ENCODE data around the gene TPRN.

The TPRN gene

DNA sequence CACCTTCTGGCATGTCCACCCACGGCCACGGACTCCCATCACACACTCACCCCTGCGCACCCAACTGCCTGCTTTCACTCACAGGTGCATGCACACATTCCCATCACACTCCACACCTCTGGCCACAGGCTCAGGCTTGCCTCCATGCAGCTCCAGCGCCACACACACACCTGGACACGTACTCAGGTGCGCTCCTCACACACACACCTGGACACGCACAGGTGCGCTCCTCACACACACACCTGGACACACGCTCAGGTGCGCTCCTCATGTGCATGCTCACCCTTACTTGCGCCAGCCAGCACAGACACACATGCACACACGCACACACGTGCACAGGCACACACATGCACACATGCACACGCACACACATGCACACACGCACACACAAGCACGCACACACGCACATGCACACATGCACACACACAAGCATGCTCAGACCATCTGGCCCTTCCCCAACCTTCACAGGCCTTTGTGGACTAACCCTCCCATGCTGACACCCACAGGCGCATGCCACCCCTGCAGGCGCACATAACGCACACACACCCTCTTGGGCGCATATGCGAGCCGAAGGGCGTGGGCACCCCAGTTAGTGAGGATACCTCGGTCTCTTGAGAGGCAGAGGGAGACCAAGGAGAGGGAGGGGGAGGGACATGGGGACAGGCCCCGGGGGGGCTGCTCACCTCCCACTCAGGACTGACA is 53.3 kb downstream of the TPRN start:
- DNase-seq (ENCODE audit: low read depth, low spot score): no peak
- Histone ChIP-seq H3K4me1 (ENCODE audit: insufficient read depth, insufficient read length) (peaks cover 14% of the 10 kb centered on the region), H3K4me3 (ENCODE audit: insufficient read length, low read depth) (no peak overlapping the region), H3K36me3 (ENCODE audit: insufficient read depth, insufficient read length, low read length) (no peaks in the 10 kb centered on the region), H3K27me3 (ENCODE audit: insufficient read depth, insufficient read length) (peaks cover 17% of the 10 kb centered on the region), H3K9me3 (ENCODE audit: insufficient read depth, low read length) (no peaks in the 10 kb centered on the region), H3K9ac (ENCODE audit: insufficient read length, low read depth) (no peak overlapping the region)
- TF ChIP-seq YY1 (IDR thresholded peaks at IDR 0.05; ENCODE audit: insufficient read depth, insufficient read length) (no peak), ZNF274 (IDR thresholded peaks at IDR 0.05; ENCODE audit: low read depth, low read length) (no peak), SUZ12 (IDR thresholded peaks at IDR 0.05; ENCODE audit: extremely low read depth, insufficient read depth, insufficient read length) (no peak)

DNA sequence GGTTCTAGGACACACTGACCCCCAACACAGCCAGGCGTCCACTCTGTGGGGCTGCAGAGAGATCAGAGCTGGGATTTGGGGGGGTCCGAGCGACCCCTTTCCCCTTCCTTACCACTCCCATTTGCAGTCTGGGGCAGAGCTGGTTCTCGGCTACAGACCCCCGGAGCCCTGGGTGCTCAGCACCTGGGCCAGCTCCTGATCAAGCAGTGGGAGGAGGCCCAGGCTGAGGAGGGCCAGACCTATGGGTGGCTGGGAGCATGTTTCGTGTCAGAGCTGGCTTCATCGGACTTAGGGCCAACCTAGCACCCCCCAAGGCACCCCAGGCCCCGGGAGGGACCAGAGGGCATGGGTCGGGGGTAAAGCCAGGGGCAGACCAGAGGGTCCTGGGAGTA is 54.0 kb downstream of the TPRN start:
- TF ChIP-seq YY1 (IDR thresholded peaks at IDR 0.05; ENCODE audit: insufficient read depth, insufficient read length): no peak
- no peak for TF ChIP-seq ZNF274 (IDR thresholded peaks at IDR 0.05; ENCODE audit: low read depth, low read length)
- TF ChIP-seq SUZ12 (IDR thresholded peaks at IDR 0.05; ENCODE audit: extremely low read depth, insufficient read depth, insufficient read length): no peak

DNA sequence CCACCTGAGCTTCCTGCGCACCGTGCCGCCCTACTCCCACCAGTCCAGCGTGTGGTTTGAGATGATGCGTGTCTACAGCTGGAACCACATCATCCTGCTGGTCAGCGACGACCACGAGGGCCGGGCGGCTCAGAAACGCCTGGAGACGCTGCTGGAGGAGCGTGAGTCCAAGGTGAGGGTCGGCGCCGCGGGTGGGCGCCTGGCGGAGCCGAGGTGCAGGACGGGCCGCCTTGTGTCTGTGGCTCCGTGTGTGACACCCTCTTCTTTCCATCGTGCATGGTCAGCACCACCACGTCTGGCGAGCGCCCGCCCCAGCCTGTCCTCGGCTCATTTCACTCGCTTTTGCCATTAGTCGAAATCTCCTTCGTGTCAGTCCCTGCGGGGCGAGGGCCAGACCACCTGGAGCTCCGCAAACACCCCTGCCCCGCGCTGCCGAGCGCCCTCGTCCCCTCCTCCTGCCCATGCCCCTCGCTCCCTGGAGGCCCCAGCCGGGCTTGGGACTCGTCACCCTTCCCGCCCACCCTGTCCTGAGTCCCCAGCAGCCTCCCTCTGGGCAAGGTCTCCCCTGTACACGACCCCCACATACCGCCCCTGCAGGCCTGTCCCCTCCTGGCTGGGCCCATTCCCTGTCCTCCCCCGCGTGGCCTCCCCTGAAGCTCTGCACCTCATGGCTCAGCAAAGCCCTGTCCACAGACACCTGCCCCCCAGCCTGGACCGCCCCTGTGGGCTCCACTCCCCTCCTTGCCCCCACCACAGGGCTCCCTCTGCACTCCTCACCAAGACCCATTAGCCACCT is 54.6 kb downstream of the TPRN start:
- H3K4me3 ChIP-seq (ENCODE audit: insufficient read length, low read depth): no peak overlapping the region
- no peak for DNase-seq (ENCODE audit: low read depth, low spot score)
- H3K4me1 ChIP-seq (ENCODE audit: insufficient read depth, insufficient read length): peaks cover 14% of the 10 kb centered on the region
- no peak for TF ChIP-seq ZNF274 (IDR thresholded peaks at IDR 0.05; ENCODE audit: low read depth, low read length)
- TF ChIP-seq YY1 (IDR thresholded peaks at IDR 0.05; ENCODE audit: insufficient read depth, insufficient read length): no peak
- no peak for TF ChIP-seq SUZ12 (IDR thresholded peaks at IDR 0.05; ENCODE audit: extremely low read depth, insufficient read depth, insufficient read length)
- H3K9ac ChIP-seq (ENCODE audit: insufficient read length, low read depth): no peak overlapping the region
- H3K9me3 ChIP-seq (ENCODE audit: insufficient read depth, low read length): no peaks in the 10 kb centered on the region
- H3K36me3 ChIP-seq (ENCODE audit: insufficient read depth, insufficient read length, low read length): no peaks in the 10 kb centered on the region
- H3K27me3 ChIP-seq (ENCODE audit: insufficient read depth, insufficient read length): peaks cover 31% of the 10 kb centered on the region

More for the DNA sequence above, 54.0 kb downstream of the TPRN start:
- Histone ChIP-seq H3K9me3 (ENCODE audit: insufficient read depth, low read length) (no peaks in the 10 kb centered on the region), H3K36me3 (ENCODE audit: insufficient read depth, insufficient read length, low read length) (no peaks in the 10 kb centered on the region), H3K27me3 (ENCODE audit: insufficient read depth, insufficient read length) (peaks cover 25% of the 10 kb centered on the region), H3K4me3 (ENCODE audit: insufficient read length, low read depth) (no peak overlapping the region), H3K4me1 (ENCODE audit: insufficient read depth, insufficient read length) (peaks cover 14% of the 10 kb centered on the region), H3K9ac (ENCODE audit: insufficient read length, low read depth) (no peak overlapping the region)
- DNase-seq (ENCODE audit: low read depth, low spot score): no peak

DNA sequence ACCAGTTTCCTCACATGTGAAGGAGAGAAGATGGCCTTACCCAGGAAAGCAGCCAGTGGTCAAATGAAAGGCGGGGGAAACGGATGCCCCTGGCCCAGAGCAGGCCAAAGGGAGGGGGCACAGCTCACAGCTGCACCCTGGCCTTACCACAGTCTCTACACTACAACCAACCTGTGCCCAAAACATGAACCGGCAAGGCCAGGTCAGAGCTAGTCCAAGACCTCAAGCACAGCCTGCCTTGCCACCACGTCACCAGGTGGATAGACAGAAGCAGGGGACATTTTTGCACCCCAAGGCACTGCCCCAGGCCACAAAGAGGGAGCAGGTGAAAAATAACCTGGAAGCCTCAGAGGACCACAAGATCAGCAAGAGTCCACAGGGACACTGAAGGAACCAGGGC is 57.1 kb downstream of the TPRN start:
- Histone ChIP-seq H3K36me3 (ENCODE audit: insufficient read depth, insufficient read length, low read length) (no peaks in the 10 kb centered on the region), H3K27me3 (ENCODE audit: insufficient read depth, insufficient read length) (peaks cover 55% of the 10 kb centered on the region), H3K9me3 (ENCODE audit: insufficient read depth, low read length) (no peaks in the 10 kb centered on the region), H3K4me3 (ENCODE audit: insufficient read length, low read depth) (no peak overlapping the region), H3K9ac (ENCODE audit: insufficient read length, low read depth) (no peak overlapping the region), H3K4me1 (ENCODE audit: insufficient read depth, insufficient read length) (peaks cover 19% of the 10 kb centered on the region)
- DNase-seq (ENCODE audit: low read depth, low spot score): no peak
- TF ChIP-seq SUZ12 (IDR thresholded peaks at IDR 0.05; ENCODE audit: extremely low read depth, insufficient read depth, insufficient read length) (no peak), ZNF274 (IDR thresholded peaks at IDR 0.05; ENCODE audit: low read depth, low read length) (no peak)

DNA sequence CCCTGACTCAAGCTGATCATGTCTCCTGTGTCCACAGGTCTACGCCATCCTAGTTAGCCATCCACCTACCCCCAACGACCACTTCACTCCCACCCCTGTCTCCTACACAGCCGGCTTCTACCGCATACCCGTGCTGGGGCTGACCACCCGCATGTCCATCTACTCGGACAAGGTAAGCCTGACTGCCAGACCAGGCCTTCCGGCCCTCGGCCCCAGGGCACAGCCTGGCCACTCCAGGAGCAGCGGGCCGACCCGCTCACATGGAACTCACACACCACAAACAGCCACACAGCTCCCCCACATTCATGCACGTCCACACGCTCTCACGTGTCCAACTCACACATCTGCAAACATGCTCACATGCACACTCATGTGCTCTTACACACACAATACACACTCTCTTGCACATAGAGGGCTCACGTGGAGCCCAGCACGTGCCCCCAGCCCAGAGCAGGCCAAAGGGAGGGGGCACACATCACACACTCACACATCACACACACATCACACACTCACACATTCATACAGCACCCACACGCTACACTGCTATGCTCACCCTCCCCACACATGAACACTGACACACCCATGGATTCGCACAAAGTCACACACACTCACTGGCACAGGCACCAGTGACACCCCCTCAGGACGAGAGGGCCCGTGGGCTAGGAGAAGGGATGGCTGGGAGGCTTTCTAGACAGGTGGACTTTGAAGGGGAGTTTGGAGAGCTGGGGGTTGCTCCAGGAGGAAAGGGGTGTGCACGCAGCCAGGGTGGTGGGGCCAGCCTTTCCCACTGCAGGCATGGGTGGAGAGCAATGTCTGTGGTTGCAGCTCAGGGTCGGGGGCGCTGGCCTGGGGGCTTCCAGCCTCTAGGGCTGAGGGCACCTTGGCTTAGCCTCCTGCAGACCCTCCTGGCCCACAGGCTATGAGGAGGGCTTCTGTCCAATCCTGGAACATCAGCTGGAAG is 58.3 kb downstream of the TPRN start:
- Histone ChIP-seq H3K27me3 (ENCODE audit: insufficient read depth, insufficient read length) (peaks cover 66% of the 10 kb centered on the region), H3K9me3 (ENCODE audit: insufficient read depth, low read length) (no peaks in the 10 kb centered on the region), H3K9ac (ENCODE audit: insufficient read length, low read depth) (no peak overlapping the region), H3K4me1 (ENCODE audit: insufficient read depth, insufficient read length) (peaks cover 25% of the 10 kb centered on the region), H3K4me3 (ENCODE audit: insufficient read length, low read depth) (no peak overlapping the region), H3K36me3 (ENCODE audit: insufficient read depth, insufficient read length, low read length) (no peaks in the 10 kb centered on the region)
- no peak for DNase-seq (ENCODE audit: low read depth, low spot score)
- no peak for TF ChIP-seq ZNF274 (IDR thresholded peaks at IDR 0.05; ENCODE audit: low read depth, low read length)
- TF ChIP-seq YY1 (IDR thresholded peaks at IDR 0.05; ENCODE audit: insufficient read depth, insufficient read length): no peak
- TF ChIP-seq SUZ12 (IDR thresholded peaks at IDR 0.05; ENCODE audit: extremely low read depth, insufficient read depth, insufficient read length): no peak
